GM21390 (cell line): ENCODE results near the gene RPL4.
"Not testable (repeated sequence)": the region's sequence is repeated elsewhere in the genome, so short reads cannot be mapped to it uniquely, and the experiment has no call there.

Experiments
- ATAC-seq: cut with Tn5 transposase; IDR thresholded peaks from one replicate; pipeline ENCODE4 v1.9.1; 2021; ENCODE audit not compliant: unreplicated experiment

Gene RPL4

DNA sequence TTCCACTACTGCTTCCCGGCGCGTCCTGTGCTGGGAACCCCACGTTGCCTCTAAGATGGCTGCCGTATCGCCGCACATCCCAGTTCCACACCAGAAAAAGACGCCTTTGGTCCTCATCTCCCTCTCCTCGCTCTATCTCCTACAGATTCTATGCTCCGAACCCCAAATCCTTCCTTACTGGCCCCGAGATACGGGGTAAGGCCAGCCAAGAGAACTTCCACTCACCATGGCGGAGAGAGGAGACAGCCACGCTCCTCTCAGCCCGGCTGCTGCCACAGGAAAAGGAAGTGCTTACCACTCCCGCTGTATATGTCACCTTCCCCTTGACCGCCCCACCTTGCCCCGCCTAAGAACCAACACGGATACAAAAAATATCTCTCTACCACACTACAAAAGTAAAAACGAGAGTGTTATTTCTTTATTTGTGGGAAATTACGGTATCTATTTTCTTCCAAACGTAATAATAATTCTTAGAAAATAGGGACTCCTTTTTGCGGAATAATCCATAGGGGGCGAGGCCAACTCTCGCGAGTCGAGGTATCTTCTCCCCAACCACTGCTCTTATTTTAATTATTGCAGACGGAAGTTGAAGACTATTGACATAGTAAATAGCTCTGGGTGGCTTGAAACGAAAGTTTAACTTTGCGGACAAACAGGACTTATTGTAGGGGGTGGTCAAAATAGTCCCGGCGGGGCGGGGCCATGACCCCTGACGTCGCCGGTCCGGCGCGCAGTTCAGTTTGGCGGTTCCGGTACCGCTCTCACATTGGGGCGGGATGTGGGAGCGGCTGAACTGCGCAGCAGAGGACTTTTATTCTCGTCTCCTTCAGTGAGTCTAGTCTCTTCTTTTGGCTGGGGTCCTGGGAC lies at the start of gene RPL4, which contains the start of gene ZWILCH:
Gene RPL4 (minus strand): TSS at position 293 of the 867 bp plus-strand sequence. CDS start 65 bp downstream, at position 228.
Gene ZWILCH (plus strand): TSS at position 764 of the 867 bp plus-strand sequence. CDS start 13 bp downstream, at position 777.
- peak; percentile 63 for ATAC-seq

DNA sequence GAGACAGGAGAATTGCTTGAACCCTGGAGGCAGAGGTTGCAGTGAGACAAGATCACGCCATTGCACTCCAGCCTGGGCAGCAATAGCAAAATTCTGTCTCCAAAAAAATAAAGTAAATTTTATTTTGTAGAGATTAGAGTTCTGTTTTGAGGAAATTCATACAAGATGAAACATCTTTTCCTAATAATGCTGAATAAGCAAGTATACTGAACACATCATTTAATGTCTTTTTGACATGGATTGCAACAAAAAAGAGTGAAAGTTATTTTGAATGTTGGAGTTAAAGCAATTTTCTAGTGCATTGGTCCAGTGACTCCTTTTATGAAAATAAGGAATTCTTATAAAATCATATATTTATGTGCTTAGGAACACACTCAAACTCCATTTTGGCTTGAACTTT lies 40.6 kb upstream of the RPL4 start:
- ATAC-seq: no peak

DNA sequence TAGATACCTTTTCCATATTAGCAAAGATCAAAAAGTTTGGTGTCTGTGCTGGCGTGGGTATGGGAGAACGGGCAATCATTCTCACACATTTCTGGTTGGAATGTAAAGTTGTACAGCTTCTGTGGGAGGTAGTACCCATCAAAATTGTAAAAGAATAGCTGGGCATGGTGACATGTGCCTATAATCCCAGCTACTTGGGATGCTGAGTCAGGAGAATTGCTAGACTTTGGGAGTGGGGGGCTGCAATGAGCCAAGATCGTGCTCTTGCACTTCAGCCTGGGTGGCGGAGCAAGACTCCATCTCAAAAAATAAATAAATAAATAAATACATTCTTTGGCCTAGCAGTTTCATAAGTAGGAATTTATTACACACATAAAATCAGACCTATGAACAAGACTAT lies 38.2 kb upstream of the RPL4 start:
- ATAC-seq: no peak

GRCh38 chr15:66535056-66535455 lies 30.4 kb upstream of the RPL4 start:
- ATAC-seq: no peak

DNA sequence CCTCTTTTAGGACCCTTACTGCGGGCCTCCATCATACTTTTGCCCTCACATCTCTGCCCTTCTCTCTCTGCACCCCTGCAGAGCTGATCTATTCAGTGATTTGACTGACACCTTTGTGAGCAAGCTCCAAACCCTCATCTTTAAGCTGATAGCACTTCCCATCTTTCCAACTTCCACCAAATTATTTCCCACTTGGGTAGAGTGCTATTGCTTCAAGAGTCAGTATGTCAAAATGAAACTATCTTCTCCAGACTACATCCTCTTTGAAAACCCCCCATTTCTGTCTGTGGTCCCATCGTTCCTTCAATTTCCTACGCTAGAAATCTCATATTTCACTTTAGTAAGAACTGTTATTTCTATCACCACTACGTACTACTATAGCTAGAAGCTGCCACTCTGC lies 20.2 kb upstream of the RPL4 start:
- no peak for ATAC-seq

DNA sequence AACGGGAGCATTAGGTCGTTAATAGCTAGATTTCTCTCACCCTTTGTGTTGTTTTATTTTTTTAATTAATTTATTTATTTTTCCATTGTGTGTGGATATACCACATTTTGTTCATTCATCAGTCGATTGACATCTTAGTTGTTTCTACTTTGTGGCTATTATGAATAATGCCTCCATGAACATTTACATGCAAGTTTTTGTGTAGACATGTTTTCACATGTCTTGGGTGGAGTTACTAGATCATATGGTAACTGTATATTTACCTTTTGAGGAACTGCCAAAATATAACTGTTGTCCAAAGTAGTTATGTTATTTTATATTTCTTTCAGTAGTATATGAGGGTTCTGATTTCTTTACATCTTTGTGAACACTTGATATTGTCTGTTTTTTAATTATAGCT lies 19.3 kb upstream of the RPL4 start:
- no peak for ATAC-seq

DNA sequence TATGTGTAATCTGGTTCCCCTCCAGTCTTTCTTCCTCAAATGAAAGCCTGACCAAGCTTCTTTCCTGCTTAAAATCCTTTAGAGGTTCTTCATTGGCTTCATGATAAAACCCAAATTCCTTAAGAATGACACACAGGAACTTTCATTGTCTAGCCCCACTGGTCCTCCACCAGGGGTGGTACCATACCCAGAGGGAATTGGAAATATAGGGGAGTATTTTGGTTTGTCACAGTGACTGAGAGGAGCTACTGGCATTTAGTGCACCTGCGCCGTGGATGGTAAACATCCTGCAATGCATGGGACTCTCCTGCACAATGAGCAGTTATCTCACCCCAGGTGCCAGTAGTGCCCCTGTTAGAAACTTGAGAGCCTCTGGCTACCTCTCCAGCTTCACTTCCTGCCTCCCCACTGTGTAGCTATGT lies 11.3 kb upstream of the RPL4 start:
- ATAC-seq: no peak

DNA sequence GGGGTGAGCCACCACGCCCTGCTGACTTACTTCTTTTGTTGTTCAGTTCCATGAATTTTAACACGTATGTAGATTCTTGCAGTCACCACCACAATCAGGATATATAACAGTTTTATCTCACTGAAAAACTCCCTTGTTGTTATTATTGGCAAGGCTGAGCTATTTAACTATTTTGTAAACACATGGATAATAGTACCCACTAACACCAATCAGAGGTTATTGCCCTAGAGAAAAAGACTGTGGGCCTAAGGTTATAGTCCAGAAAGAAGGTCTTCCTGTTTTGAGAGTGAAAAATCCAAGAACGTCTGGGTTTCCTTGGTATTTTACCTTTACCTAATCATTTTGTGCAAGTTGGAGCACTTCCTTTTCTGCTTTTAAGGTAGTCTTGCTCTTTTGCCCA lies 9.9 kb upstream of the RPL4 start:
- ATAC-seq: no peak

DNA sequence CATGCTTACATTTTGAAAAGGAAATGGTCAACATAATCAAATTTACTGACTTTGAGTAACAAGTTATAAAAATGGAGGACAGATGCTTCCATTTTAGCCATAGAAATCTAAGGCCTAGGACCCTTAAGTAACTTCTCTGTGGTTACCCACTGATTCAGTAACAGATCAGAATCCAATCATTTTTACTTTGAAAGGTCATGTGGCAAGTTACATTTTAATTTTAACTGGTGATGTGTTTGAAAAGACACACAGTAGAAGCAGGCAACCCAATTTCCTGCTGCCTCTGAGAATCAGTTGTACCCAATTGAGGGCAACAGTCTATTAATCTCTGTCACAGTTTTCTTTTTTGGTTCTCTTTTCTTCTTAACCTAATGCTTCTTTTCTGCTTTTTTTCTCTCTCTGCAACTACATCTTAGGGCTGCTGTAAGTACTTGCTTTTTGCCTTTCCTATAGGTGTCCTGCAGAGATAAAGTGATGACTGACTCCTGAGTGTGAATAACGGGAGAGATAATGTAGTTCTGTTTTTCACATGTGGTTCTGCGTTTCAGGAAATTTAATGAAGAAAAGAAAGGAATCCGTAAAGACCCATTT lies 3.7 kb upstream of the RPL4 start:
- ATAC-seq: no peak

DNA sequence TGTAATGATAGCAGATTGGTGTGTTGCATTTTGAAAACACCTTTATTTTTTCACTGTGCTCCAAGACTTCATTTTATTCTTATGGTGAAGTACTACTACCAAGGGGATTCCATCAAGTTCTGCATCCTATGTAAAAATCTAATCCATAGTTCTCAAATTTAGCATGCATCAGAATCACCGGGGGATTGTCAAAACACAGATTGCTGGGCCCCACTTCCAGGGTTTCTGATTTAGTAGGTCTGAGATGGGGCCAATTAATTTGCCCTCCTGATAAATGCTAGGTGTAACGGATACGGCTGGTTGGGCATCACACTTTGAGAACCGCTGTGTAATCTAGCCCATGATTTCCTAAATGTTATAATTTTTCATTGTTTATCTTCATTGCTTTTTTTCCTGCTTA lies 1.2 kb upstream of the RPL4 start:
- no peak for ATAC-seq

DNA sequence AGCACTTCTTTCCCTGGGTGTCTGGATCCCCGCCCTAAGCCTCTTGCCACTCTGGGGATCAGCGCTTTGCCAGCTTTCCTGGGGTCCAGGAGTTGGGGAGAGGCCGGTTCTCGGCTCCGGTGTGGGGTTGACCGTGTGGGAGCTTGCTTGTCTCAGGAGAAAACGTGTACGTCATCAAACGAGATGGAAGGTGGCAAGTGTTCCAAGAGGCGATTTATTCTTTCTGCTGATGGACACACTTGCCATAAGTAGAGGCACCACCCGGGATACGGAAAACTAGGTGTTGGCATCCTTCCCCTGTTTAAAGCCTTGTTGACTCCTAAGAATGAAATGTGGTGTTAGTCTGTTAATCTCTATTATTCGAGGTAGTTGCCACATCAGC lies 766 bp upstream of the RPL4 start:
- peak; percentile 27 for ATAC-seq

DNA sequence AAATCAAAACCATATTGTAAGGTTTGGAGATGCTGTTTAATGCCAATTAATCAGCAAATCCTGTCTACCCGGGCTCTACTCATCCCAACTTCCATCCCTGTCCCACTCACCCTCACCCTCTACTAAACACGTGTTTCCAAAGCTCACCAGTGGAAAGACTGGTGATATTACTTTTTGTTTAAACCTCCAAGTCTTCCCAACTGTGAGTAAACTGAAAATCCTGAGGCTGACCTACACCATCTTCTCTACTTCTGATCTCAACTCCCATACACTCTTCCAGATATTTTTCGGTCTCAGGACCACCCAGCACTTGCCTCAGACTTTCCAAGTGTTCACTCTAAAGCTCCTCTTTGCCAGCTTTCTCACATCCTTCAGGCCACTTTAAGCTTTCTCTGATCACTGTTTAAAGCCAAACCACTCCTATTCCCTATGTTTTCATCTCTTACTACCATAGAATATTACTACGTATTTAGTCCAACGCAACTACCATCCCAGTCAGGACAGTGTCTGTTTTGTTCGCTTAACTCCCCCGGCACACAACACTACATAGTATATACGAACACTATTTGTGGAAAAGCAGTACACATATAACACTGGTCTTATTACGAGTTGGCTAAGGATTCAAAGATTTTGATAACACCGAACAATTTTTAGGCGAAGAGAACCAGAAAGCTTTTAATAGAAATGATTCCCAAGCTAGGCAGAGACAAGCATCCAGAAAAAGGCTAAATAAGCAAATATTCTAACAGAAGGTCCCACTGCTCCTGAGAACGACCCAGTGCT lies 684 bp downstream of the RPL4 start:
- no peak for ATAC-seq

DNA sequence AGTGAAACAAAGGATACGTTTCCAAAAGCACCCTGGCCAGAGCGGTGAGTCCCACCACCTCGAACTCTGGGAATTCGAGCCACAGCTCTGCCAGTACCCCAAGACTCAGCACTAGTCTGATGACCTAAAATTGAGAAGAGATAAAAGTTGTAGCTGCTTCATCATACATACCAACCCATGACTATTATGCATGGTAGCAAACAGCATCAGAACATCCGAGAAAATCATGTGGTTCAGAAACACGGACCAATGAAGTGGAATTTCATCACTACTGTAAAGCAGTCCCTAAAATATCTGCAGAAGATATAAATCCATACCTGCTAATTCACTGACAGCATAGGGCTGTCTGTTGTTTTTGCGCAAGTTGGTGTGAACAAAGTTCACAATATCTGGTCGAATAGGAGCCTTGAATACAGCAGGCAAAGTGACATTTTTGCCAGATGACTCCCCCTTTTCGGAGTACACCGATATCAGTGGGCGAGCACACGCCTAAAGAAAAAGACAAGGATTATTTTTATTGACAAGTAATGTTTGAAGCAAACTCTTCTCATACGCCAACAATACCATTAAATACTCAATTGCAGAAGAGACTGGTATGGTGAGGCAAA lies 1.5 kb downstream of the RPL4 start:
- not testable (repeated sequence) for ATAC-seq

- no peak for ATAC-seq
Observed at GRCh38 chr15:66502491-66502890, 2.2 kb downstream of the RPL4 start.

- not testable (repeated sequence) for ATAC-seq
Observed at GRCh38 chr15:66500346-66500745, 4.3 kb downstream of the RPL4 start.

DNA sequence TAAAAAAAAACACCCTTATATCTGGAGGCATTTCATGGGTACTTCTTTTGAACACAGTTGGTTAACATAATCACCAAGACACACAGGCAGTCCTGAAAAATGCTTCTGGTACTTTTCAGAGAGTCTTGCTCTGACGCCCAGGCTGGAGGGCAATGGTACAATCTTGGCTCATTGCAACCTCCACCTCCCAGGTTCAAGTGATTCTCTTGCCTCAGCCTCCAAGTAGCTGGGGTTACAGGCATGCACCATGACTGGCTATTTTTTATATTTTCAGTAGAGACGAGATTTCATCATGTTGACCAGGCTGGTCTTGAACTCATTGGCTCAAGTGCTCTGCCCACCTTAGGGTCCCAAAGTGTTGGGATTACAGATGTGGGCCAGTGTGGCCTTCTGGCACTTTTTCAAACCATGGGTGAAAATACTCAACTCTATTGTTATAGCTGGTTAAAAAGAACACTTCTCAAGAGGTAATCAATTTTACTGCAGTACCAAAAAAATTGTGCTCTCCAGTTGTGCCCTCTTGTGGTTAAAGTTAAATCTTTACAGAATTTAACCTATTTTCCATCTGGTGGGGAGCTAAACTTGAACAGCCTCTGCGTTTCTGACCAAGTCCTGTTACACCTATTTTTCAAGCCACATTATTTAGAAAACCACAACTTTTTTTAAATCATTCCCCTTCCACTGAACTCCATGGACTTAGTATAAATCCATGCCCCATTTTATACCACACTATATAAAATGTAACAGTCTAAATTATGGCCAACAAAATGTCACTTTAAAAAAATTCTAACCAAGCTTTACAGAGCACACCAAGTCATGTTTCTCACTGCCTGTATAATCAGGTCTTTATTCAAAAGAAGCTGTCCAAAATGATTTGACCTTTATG lies 5.9 kb downstream of the RPL4 start:
- no peak for ATAC-seq

GRCh38 chr15:66497502-66498455 lies 6.9 kb downstream of the RPL4 start, which contains the start of gene SNAPC5:
TSS of gene SNAPC5 (minus strand) at chr15:66497762. CDS start at chr15:66497731, 31 bp downstream.
- ATAC-seq: peak; percentile 77

DNA sequence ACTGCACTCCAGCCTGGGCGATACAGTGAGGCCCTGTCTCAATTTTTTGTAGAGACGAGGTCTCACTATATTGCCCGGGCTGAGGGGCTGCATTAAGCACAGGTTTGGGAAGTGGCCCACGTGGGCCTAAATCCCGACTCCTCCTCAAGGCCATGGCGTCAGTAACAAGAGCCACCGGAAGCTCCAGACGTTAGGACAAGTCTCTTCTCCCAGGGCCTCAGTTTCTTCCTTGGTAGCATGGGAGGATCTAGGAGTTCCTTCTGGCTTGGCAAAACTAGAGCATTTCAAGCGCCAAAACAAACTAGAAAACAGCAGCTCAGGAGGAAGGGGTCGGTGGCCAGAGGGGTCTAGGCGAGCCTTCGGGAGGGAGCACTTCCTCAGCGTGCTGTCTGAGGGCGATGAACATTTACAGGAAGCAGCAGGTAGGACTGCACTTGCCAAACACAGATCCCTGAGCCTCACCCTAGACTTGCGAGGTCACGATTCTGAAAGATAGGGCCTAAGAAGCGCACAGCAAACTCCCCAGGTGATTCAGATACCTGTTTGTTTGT lies 7.6 kb downstream of the RPL4 start:
- ATAC-seq: no peak

DNA sequence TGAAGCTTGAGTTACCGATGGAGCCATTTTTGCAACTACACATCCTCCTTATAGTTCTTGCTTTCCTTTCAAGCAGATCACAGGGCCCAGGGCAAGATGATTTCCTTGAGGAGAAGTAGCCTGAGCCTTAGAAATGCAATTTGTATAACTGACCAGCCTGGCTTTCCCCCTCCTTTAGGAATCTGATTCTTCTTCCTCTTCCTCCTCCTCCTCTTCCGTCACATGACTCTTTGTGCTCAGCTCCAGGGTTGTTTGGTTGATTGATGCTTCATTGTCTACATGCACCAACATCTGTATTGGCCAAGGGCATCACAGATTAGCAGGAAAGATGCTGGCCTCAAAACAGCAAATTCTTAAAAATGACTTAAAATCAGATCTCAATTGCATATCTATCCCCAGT lies 10.4 kb downstream of the RPL4 start:
- ATAC-seq: no peak
